HCEC 1CT (cell line): ENCODE data around the gene SPP2.
A peak's percentile ranks its signal among the peaks of the same experiment; 100 is the strongest.

Source experiments
- DNase-seq: peaks from one replicate; pipeline ENCODE4 v3.0.0-alpha.2; 2017

SPP2 gene

GRCh38 chr2:234096164-234096563, 45.7 kb downstream of the SPP2 start:
- no peak for DNase-seq

- no peak for DNase-seq
Measured at GRCh38 chr2:234098681-234099080, 48.2 kb downstream of the SPP2 start.

GRCh38 chr2:234099266-234099665, 48.8 kb downstream of the SPP2 start:
- no peak for DNase-seq

GRCh38 chr2:234100686-234101085, 50.2 kb downstream of the SPP2 start:
- DNase-seq: no peak

- DNase-seq: no peak
Measured at GRCh38 chr2:234102112-234102511, 51.6 kb downstream of the SPP2 start.

- DNase-seq: no peak
Measured at GRCh38 chr2:234107861-234108260, 57.4 kb downstream of the SPP2 start.

- no peak for DNase-seq
Measured at GRCh38 chr2:234109321-234109720, 58.8 kb downstream of the SPP2 start.

GRCh38 chr2:234110219-234110618, 59.7 kb downstream of the SPP2 start:
- no peak for DNase-seq

- DNase-seq: peak; percentile 48
Measured at GRCh38 chr2:234111523-234111922, 61.0 kb downstream of the SPP2 start.

GRCh38 chr2:234116010-234116409, 65.5 kb downstream of the SPP2 start:
- no peak for DNase-seq

- DNase-seq: no peak
Measured at GRCh38 chr2:234121999-234122398, 71.5 kb downstream of the SPP2 start.

GRCh38 chr2:234125451-234126145, 75.1 kb downstream of the SPP2 start:
- DNase-seq: no peak

- no peak for DNase-seq
Measured at GRCh38 chr2:234126146-234126470, 75.6 kb downstream of the SPP2 start.
